ENCODE measurements around the gene PI4KB.
"Not testable (repeated sequence)": the region's sequence is repeated elsewhere in the genome, so short reads cannot be mapped to it uniquely, and the experiment has no call there.

Gene PI4KB

DNA sequence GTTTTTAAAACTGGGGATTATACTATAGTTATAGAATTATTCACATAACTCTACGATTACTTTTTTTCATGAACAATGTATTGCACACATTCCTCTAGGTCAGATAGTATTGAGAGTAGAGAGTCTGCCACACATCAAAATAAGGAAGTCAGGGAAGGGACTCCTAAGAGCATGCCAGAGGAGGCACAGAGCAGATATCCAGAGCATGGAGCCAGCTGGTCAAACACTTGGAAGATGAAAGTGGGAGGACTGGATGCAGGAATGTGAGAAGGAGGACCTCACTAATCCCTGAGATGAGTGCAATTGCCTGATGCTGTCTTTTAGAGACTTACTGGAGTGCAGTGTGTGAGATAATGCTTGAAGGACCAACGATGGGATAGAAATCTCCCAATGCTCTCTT is 29.5 kb upstream of the PI4KB start:
- H3K4me1 Mint-ChIP-seq (ENCODE audit: low read depth) = no peaks in the 10 kb centered on the region
- no peak for DNase-seq (ENCODE audit: low spot score)
- peaks cover 3% of the 10 kb centered on the region for H3K27me3 Mint-ChIP-seq (ENCODE audit: low read depth)
- peaks cover 4% of the 10 kb centered on the region for H3K36me3 Mint-ChIP-seq (ENCODE audit: low read depth)
- peaks cover 10% of the 10 kb centered on the region for H3K9me3 Mint-ChIP-seq
- no peak overlapping the region for H3K4me3 Mint-ChIP-seq
- H3K27ac Mint-ChIP-seq = no peak overlapping the region

DNA sequence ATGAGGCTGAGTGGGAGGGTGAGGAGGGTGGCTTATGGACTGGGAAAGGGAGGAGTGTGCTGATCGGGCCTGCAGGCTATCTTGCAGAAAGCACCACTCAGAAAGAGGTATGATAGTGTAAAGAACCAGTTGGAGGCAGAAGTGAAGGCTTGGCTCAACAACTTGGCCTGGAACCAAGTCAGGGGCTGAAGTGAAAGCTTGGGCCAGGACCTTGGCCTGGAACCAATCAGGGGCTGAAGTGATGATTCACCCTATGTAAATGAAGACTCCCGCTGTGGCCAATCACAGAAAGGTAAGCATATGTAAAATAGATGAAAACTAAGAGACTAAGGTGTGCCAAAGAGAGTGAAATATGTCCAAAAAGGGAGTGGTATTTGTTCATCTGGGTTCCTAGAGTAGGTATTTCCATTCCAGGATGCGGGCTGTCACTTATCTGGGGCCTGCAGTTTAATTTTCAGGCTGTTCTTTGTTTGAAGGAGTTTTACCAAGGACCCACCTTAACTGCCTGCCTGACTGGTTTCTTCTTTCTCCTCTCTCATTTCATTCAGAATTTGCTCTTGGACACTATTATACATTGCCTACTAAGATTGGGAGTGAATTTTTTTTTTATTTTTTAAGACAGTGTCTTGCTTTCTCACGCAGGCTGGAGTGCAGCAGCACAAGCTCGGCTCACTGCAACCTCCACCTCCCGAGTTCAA is 25.0 kb upstream of the PI4KB start:
- Mint-ChIP-seq H3K4me3 (no peak overlapping the region), H3K27me3 (ENCODE audit: low read depth) (peaks cover 3% of the 10 kb centered on the region), H3K4me1 (ENCODE audit: low read depth) (peaks cover 9% of the 10 kb centered on the region), H3K27ac (no peak overlapping the region), H3K36me3 (ENCODE audit: low read depth) (peaks cover 4% of the 10 kb centered on the region), H3K9me3 (peaks cover 14% of the 10 kb centered on the region)
- DNase-seq (ENCODE audit: low spot score) = no peak

DNA sequence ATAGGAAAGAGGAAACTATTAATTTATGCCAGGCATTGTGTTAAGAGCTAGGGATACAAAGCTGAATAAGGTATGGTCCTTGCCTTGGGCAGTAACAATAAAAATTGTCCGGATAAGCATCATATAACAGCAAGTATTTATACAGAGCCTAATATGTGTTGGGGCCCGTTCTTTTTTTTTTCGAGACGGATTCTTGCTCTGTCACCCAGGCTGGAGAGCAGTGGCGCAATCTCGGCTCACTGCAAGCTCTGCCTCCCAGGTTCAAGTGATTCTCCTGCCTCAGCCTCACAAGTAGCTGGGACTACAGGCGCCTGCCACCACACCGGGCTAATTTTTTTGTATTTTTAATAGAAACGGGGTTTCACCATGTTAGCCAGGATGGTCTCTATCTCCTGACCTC is 23.1 kb upstream of the PI4KB start:
- H3K4me1 Mint-ChIP-seq (ENCODE audit: low read depth) = peaks cover 18% of the 10 kb centered on the region
- not testable (repeated sequence) for H3K27ac Mint-ChIP-seq; DNase-seq (ENCODE audit: low spot score); H3K27me3 Mint-ChIP-seq (ENCODE audit: low read depth); H3K4me3 Mint-ChIP-seq
- H3K9me3 Mint-ChIP-seq = peaks cover 14% of the 10 kb centered on the region
- H3K36me3 Mint-ChIP-seq (ENCODE audit: low read depth) = peaks cover 16% of the 10 kb centered on the region

DNA sequence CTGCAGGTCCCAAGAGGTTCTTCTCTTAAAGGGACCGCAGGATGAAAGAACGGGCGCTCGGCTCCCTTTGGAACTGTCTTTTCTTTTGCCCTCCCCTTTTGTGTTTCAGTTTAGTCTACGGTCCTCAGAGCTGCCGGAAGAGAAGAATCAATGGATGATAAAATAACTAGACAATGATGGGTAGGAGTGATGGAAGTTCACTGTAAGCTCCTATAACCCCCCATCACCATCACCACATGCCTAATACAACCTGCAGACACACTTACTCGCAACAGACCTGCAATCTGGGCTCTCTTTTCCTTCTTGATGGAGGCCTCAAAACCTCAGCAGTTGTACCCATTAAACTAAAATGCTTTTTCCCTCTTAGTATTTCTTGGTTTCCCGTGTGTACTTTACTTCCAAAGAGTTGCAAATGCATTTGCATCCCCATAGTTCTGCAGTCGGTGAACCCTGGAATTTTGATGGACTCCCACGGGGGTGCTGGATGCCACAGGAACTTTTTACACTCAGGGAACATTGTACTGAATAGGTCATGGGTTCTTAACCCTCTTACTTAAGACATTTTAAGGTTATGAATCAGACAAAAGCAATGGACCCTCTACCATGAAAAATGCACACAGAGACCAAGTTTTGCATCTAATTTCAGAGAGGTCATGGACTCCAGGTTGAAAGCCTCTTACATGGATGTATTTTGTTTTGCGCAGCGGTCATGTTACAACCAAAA is 20.5 kb upstream of the PI4KB start:
- Mint-ChIP-seq H3K4me1 (ENCODE audit: low read depth) (peaks cover 24% of the 10 kb centered on the region), H3K36me3 (ENCODE audit: low read depth) (peaks cover 33% of the 10 kb centered on the region)

DNA sequence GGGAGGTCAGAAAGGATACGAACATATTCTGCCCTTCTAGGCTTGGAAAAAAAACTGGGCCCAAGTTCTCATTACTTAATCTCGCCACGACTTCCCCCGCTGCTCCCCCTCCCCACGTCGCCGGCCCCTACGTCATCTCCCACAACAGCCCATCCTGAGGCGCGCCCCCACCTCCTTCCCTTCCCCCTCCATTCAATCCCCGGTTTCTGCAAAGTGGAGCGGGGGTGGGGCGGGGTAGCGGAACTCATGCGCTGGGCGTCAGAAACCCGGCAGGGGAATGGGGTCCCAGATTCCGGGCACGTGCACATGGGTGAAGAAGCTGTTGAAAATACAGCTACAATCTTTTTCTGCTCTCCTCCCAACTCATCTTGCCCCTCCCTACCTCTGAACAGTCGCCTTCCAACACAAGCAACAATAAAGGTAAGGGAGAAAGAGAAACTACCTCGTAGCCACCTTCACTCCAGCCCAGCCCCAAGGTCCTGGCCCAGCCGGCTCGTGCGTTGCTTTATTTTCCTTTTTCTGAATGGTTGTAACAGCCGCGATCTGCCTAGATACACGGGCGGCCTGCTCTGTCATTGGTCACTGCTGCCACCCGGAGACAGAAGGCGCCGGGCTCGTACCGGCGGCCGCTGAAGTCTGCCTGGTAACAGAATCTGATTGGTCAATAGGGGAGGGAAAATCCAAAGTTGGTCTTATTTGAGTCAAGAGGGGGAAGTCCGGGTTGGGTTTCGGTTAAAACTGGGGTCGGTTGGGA is 19.7 kb upstream of the PI4KB start, which contains the start of gene RFX5:
Gene RFX5 (minus strand): TSS at position 484 of the 754 bp plus-strand sequence. CDS start 932 bp downstream, outside the sequence.
- Mint-ChIP-seq H3K4me1 (ENCODE audit: low read depth) (peaks cover 24% of the 10 kb centered on the region), H3K9me3 (peaks cover 8% of the 10 kb centered on the region), H3K27me3 (ENCODE audit: low read depth) (no peaks in the 10 kb centered on the region), H3K27ac (peak within 1 kb of the TSS; percentile 98), H3K36me3 (ENCODE audit: low read depth) (peaks cover 35% of the 10 kb centered on the region), H3K4me3 (peak within 1 kb of the TSS; percentile 93)
- peak; percentile 95 for DNase-seq (ENCODE audit: low spot score)

More for the DNA sequence above, 20.5 kb upstream of the PI4KB start:
- Mint-ChIP-seq H3K27ac (peak overlapping the region; percentile 98), H3K27me3 (ENCODE audit: low read depth) (no peaks in the 10 kb centered on the region), H3K4me3 (peak overlapping the region; percentile 93), H3K9me3 (peaks cover 14% of the 10 kb centered on the region)
- DNase-seq (ENCODE audit: low spot score) = no peak

DNA sequence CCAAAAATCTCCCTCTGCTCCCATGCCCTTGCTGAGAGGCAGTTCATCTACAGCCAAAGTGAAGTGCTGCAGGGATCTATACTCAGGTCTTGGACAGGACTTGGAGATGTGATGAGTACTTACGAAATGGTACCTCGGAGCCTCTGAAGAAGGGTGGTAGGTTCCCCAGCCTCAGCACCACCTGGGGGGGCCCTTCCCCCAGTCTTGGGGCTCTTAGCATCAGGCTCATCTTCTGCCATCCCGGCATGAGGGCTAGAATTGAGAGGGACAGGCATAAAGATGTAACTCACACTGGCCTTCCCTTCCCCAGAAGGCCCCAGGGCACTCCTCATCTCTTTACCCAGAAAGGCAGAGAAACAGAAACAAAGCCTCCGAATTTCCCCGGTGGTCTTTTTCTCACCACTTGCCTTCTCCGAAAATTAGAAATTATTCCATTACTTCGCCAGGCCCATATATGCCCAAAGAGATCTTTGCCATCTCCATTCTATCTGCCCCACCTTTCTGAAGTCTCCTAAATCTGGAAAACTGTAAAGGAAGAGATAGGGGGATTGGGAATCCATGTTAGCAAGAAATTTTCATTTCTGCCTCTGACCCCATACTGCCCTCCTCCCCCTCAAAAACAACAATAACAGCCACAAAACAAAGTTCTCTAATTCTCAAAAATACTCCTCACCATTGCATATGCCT is 19.0 kb upstream of the PI4KB start:
- H3K27me3 Mint-ChIP-seq (ENCODE audit: low read depth) = no peaks in the 10 kb centered on the region
- DNase-seq (ENCODE audit: low spot score) = no peak
- H3K4me3 Mint-ChIP-seq = peak overlapping the region; percentile 93
- peak overlapping the region; percentile 98 for H3K27ac Mint-ChIP-seq
- peaks cover 38% of the 10 kb centered on the region for H3K36me3 Mint-ChIP-seq (ENCODE audit: low read depth)
- H3K9me3 Mint-ChIP-seq = peaks cover 5% of the 10 kb centered on the region
- peaks cover 24% of the 10 kb centered on the region for H3K4me1 Mint-ChIP-seq (ENCODE audit: low read depth)

DNA sequence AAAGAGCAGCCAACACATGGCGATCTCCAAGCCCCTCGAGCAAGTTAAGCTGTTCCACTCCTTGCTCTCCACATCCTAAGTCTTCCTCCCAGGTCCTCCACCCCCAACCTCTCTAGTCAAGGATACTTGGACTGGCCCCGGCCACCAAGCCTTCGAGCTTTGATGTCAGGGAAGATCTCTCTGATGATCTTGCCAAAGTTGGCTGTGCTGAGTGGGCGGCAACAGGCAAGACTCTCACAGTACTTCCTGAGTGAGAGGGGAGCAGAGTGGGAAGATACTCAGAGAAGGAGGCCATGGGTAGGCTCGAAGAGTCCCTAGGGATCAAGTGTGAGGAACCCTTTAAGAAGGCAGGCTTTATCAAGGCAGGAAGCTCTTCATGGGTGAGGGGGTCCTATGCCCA is 17.1 kb upstream of the PI4KB start:
- Mint-ChIP-seq H3K9me3 (no peaks in the 10 kb centered on the region), H3K4me1 (ENCODE audit: low read depth) (peaks cover 34% of the 10 kb centered on the region), H3K4me3 (no peak overlapping the region), H3K27me3 (ENCODE audit: low read depth) (no peaks in the 10 kb centered on the region), H3K27ac (peak overlapping the region; percentile 5), H3K36me3 (ENCODE audit: low read depth) (peaks cover 40% of the 10 kb centered on the region)
- no peak for DNase-seq (ENCODE audit: low spot score)

DNA sequence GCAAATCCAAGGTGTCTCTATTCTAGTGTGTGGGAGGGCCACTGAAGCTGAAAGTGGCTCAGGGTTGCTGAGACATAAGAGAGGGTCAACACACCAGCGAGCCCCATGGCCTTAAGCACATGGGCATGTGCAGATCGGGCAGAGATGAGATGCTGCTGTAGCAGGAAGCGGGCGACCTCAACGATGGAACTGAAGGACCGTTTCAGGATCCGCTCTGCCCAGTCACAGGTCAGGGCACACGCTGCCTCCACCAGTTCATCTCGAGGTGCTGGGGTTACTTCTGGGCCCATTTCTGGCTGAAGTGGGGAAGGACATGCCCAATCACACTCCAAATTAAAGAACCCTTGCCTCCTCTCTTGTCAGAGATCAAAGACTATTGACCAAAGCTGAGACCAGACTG is 16.4 kb upstream of the PI4KB start:
- Mint-ChIP-seq H3K4me3 (no peak overlapping the region), H3K27me3 (ENCODE audit: low read depth) (no peaks in the 10 kb centered on the region), H3K9me3 (no peaks in the 10 kb centered on the region), H3K27ac (peak overlapping the region; percentile 5), H3K36me3 (ENCODE audit: low read depth) (peaks cover 43% of the 10 kb centered on the region), H3K4me1 (ENCODE audit: low read depth) (peaks cover 34% of the 10 kb centered on the region)
- no peak for DNase-seq (ENCODE audit: low spot score)

DNA sequence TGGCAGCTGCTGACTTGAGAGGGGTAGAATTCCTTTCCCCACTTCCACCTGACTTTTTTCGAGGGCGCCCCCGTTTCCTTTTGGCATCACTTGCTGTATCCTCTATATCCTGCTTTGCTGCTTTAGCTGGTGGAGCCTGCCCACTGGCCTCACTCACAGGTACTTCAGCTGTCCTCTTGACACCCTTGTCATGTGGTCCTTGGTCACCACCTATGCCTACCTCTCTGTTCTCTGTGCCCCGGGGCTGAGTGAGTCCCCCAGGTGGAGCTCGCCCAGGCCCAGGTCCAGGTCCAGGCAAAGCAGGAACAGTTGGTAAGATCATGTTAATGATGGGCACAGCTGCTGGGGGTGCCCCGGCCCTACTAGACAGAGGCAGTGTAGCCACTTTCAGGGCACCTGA is 15.4 kb upstream of the PI4KB start:
- H3K27ac Mint-ChIP-seq = no peak overlapping the region
- peaks cover 27% of the 10 kb centered on the region for H3K4me1 Mint-ChIP-seq (ENCODE audit: low read depth)
- H3K9me3 Mint-ChIP-seq = no peaks in the 10 kb centered on the region
- no peak overlapping the region for H3K4me3 Mint-ChIP-seq
- H3K36me3 Mint-ChIP-seq (ENCODE audit: low read depth) = peaks cover 43% of the 10 kb centered on the region
- no peak for DNase-seq (ENCODE audit: low spot score)
- no peaks in the 10 kb centered on the region for H3K27me3 Mint-ChIP-seq (ENCODE audit: low read depth)

DNA sequence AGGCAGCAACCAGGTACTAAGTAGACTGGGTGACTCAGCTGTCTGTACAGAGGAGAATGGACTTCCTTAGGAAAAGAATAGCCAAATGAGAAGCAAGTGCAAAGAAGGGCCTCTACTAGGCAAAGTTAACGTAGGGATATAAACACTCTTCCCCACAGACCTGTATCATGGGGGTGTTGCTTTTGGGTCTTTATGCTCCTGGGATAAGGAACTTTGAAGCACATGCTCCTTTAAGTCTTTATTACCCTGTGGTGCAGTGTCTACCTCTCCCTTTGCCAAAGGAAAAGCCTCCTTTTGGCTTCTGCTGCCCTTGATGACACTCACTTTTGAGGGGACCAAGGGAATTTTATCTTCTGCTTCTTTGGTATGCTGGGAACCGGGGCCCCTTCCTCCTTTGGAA is 14.8 kb upstream of the PI4KB start:
- H3K9me3 Mint-ChIP-seq = no peaks in the 10 kb centered on the region
- DNase-seq (ENCODE audit: low spot score) = no peak
- no peak overlapping the region for H3K4me3 Mint-ChIP-seq
- no peaks in the 10 kb centered on the region for H3K27me3 Mint-ChIP-seq (ENCODE audit: low read depth)
- peak overlapping the region; percentile 24 for H3K27ac Mint-ChIP-seq
- peaks cover 25% of the 10 kb centered on the region for H3K4me1 Mint-ChIP-seq (ENCODE audit: low read depth)
- peaks cover 43% of the 10 kb centered on the region for H3K36me3 Mint-ChIP-seq (ENCODE audit: low read depth)

DNA sequence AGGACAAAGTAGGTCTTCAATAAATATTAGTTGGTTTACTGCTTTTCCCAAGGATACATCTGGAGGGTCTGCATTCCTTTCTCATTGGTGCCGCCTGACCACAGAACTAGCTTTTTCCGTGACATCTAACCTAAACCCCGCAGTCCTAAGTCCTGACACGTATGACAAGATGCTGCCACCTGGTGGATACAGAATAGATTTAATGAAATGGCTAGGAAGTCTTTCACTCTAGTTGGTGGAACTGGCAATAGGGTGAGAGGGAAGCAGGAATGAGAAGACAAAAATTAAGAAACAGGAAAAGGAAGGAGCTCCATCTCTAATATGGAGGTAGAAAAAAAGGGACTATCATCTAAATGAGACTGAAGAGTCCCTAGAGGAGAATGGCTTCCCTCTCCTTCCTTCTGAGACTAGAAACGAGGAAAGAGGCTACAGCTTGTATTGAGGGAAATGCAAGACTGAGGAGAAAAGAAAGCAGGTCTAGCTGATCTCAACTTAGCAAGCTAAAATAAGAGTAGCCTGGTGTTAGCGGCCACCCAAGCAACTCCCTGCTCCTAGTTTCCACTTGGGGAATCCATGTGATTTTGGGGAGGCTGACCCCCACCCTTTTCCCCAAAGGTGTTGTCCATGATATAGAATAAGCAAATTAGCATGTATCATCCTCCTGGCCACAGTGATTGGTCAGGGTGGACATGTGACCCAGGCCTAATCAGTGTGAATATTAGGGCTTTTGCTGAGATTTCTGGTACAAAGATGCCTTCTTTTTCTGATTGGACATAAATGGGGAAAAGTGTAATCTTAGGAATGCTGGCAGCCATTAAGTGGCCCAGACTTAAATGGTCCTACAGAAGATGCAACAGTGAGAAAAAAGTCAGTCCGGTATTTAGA is 13.9 kb upstream of the PI4KB start:
- H3K27ac Mint-ChIP-seq = peak overlapping the region; percentile 66

DNA sequence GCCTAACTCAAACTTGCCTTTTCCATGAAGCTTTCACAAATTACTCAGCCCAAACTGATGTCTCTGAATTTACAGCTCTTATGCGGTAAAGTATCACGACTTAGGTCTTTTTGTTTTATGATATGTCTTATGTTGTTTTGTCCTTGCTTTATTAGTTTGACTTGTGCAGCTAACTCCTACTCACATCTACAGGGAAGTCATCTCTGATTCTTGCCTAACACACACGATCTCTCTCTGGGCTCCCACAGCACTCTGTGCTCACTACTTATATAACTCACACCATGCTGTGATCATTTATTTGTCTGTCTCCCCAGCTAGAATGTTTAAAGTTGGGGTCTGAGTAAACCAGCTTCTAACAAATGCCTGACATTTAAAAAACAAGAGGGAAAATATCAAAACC is 9.3 kb upstream of the PI4KB start:
- peaks cover 9% of the 10 kb centered on the region for H3K4me1 Mint-ChIP-seq (ENCODE audit: low read depth)
- no peak for DNase-seq (ENCODE audit: low spot score)
- H3K4me3 Mint-ChIP-seq = no peak overlapping the region
- peaks cover 6% of the 10 kb centered on the region for H3K36me3 Mint-ChIP-seq (ENCODE audit: low read depth)
- H3K27ac Mint-ChIP-seq = no peak overlapping the region
- no peaks in the 10 kb centered on the region for H3K27me3 Mint-ChIP-seq (ENCODE audit: low read depth)
- no peaks in the 10 kb centered on the region for H3K9me3 Mint-ChIP-seq

More for the DNA sequence above, 13.9 kb upstream of the PI4KB start:
- no peaks in the 10 kb centered on the region for H3K9me3 Mint-ChIP-seq
- H3K36me3 Mint-ChIP-seq (ENCODE audit: low read depth) = peaks cover 37% of the 10 kb centered on the region
- DNase-seq (ENCODE audit: low spot score) = peak; percentile 41
- H3K27me3 Mint-ChIP-seq (ENCODE audit: low read depth) = no peaks in the 10 kb centered on the region
- H3K4me1 Mint-ChIP-seq (ENCODE audit: low read depth) = peaks cover 21% of the 10 kb centered on the region
- no peak overlapping the region for H3K4me3 Mint-ChIP-seq

DNA sequence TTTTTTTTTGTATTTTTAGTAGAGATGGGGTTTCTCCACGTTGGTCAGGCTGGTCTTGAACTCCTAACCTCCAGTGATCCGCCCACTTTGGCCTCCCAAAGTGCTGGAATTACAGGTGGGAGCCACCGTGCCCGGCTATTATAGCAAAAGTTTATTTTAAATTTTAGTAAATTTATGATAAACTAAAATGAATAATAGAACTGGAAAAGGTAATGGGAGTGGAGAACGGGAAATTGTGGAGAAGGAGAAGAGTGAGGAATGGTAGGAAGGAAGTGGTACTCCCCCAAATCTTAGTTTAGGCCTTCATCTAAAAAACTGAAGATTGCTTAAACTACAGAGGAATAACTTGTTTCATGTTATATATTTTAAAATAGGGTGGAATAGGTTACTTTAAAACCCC is 7.6 kb upstream of the PI4KB start:
- H3K36me3 Mint-ChIP-seq (ENCODE audit: low read depth) = peaks cover 4% of the 10 kb centered on the region
- H3K9me3 Mint-ChIP-seq = no peaks in the 10 kb centered on the region
- no peaks in the 10 kb centered on the region for H3K27me3 Mint-ChIP-seq (ENCODE audit: low read depth)
- H3K27ac Mint-ChIP-seq = no peak overlapping the region
- peaks cover 2% of the 10 kb centered on the region for H3K4me1 Mint-ChIP-seq (ENCODE audit: low read depth)
- H3K4me3 Mint-ChIP-seq = no peak overlapping the region
- DNase-seq (ENCODE audit: low spot score) = no peak
